ENCODE results near the gene TFR2.
"Not testable (repeated sequence)": the region's sequence is repeated elsewhere in the genome, so short reads cannot be mapped to it uniquely, and the experiment has no call there.

The TFR2 gene

GRCh38 chr7:100678291-100678984 is 37.1 kb upstream of the TFR2 start:
- DNase-seq: no peak

DNA sequence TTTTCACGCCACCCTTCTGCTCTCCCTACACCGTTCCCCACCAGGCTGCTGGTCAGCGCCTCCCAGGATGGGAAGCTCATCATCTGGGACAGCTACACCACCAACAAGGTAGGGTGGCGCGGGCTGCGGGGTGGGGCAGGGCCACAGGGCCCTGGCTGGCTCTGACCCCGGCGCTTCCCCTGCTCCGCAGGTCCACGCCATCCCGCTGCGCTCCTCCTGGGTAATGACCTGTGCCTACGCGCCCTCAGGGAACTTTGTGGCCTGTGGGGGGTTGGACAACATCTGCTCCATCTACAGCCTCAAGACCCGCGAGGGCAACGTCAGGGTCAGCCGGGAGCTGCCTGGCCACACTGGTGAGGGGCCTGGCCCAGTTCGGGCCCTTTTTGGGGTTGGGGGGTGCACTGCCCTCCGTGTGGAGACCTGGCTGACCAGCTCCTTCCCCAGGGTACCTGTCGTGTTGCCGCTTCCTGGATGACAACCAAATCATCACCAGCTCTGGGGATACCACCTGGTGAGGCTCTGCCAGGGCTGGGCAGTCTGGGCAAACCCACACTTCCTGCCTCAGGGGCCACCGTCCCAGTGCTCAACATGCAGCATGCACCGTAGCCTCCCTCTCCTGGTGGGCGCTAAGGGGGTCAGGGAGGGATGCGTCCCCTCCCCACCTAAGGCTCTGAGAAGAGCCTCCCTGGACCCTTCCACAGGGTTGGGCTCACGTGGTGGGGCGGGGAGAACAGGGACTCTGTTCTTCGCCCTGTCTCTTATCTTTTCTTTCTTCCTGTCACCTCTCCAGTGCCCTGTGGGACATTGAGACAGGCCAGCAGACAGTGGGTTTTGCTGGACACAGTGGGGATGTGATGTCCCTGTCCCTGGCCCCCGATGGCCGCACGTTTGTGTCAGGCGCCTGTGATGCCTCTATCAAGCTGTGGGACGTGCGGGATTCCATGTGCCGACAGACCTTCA is 36.2 kb upstream of the TFR2 start:
- DNase-seq: no peak

- no peak for DNase-seq
Observed at GRCh38 chr7:100676501-100677306, 35.4 kb upstream of the TFR2 start.

DNA sequence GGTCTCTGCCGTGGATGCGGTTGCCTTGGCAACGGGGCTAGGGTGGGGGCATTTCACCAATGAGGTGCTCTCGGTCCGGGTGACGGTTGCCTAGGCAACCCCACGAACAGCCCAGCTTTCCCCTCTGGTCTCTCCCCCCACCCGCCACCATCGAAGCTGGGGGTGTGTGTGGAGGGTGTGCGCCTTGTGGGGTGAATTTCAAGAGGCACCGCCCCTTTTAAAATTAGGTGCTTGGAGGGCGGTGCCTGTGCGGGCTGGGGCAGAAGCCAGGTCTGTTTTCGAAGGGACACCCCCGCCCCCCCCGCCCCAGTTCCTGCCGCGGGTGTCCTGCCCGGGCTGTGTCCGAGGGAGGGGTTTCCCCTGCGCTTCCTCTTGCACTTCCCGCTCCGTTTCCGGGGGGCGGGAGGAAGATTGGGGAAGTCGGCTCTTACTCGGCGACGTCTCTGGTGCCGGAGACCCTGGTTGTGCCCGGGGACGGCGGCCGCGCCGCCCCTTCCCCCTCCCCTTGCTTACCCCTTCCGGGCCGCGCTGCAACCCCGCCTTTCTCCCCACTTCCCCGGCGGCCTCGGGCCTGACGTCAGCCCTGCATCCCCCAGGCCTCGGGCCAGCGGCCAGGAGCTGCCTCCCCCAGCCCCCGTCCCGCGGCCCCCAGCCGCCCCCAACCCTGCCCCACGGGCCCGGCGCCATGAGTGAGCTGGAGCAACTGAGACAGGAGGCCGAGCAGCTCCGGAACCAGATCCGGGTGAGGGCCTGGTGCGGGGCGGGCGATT is 34.4 kb upstream of the TFR2 start:
- peak; percentile 87 to 93 (median 91) for DNase-seq

DNA sequence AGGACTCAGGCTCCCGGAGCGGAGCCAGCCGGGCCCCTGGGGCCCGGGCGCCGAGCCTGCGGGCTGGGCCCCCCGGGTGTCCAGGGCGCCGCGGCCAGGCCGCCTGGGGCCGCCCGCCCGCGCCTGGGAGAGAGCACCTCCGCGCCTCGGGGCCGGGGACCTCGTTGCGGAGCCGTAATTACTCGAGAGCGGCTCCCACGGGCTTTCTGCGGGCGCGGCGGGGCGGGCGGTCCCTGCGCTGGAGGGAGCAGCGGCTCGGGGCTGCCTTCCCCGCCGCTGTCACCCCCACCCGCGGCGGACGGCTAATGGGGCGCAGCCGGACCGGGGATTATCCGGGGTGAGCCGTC is 33.7 kb upstream of the TFR2 start:
- peak in 1 of 5 donors; percentile 43 for DNase-seq

GRCh38 chr7:100674411-100675104 is 33.2 kb upstream of the TFR2 start:
- peak in 1 of 5 donors; percentile 23 for DNase-seq

DNA sequence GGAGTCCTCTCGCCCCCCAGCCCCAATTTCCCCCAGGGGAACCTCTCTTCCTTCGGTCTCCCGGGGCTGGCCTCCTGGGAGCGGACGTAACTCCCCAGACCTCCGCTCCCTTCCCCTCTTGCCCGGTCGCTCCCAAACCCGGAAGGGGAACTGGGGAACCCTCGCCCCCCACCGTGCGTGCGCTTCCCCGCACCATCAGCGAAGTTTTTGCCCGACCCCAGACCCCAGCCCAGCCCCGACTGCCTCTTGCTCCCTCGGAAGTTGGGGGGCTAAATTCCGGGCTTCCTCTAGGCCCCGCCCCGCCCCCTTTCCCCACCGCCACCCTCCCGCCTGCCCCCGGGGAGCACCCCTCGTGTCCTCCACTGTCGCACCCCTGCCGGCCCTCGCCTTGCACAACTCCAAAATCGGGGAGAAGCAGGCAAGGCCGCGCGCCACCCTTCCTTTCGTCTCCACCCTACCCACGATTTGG is 32.6 kb upstream of the TFR2 start:
- peak in 2 of 5 donors; percentile 37 to 42 for DNase-seq

GRCh38 chr7:100673302-100673941 is 32.1 kb upstream of the TFR2 start, which contains the start of gene GNB2:
Gene GNB2, plus strand, starts transcription at chr7:100673740. Its CDS starts 2,526 bp downstream, at chr7:100676266.
- DNase-seq: peak; percentile 93 to 99 (median 95)

GRCh38 chr7:100671353-100672327 is 30.3 kb upstream of the TFR2 start:
- DNase-seq: no peak

- DNase-seq: no peak
Observed at GRCh38 chr7:100670074-100670473, 28.7 kb upstream of the TFR2 start.

GRCh38 chr7:100669106-100669505 is 27.8 kb upstream of the TFR2 start:
- DNase-seq: not testable (repeated sequence)

- no peak for DNase-seq
Observed at GRCh38 chr7:100668069-100668449, 26.7 kb upstream of the TFR2 start.

DNA sequence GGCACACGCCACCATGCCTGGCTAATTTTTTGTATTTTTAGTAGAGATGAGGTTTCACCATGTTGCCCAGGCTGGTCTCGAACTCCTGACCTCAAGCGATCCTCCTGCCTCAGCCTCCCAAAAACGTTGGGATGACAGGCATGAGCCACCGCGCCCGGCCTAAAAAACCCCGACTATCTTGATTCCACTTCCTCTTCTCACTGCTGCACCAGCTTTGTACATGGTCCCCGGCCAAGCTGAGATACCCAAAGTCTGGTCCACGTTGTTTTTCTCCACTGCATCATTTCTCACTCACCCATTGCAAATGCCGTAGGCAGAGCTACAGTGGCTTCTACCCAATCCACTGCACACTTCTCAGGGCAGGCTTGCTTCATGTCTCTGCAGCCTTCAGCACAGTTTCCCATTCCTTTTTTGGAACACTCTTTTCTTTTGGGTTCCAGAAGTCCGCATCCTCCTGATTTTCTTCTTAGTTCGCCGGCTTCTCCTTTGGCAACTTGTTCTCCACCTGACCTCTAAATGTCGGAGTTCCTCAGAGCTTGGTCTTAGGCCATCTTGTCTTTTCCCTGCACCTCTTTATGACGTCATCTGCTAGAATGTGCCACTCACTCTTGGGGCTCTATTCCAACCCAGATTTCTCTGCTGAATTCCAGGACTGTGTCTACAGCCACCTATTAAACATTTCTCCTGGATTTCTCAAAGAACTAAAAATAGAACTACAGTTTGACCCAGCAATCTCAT is 26.1 kb upstream of the TFR2 start:
- no peak for DNase-seq

- no peak for DNase-seq
Observed at GRCh38 chr7:100665168-100665726, 23.9 kb upstream of the TFR2 start.

DNA sequence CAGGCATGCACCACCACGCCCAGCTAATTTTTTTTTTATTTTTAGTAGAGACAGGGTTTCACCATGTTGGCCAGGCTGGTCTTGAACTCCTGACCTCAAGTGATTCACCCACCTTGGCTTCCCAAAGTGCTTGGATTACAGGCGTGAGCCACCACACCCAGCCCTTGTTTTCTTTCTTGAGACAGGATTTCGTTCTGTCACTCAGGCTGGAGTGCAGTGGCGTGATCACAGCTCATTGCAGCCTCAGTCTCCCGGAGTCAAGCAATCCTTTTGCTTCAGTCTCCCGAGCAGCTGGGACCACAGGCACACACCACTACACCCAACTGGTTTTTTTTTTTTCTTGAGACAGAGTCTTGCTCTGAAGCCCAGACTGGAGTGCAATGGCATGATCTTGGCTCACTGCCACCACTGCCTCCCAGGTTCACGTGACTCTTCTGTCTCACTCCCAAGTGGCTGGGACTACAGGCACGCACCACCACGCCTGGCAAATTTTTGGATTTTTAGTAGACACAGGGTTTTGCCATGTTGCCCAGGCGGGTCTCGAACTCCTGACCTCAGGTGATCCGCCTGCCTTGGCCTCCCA is 20.9 kb upstream of the TFR2 start:
- not testable (repeated sequence) for DNase-seq

DNA sequence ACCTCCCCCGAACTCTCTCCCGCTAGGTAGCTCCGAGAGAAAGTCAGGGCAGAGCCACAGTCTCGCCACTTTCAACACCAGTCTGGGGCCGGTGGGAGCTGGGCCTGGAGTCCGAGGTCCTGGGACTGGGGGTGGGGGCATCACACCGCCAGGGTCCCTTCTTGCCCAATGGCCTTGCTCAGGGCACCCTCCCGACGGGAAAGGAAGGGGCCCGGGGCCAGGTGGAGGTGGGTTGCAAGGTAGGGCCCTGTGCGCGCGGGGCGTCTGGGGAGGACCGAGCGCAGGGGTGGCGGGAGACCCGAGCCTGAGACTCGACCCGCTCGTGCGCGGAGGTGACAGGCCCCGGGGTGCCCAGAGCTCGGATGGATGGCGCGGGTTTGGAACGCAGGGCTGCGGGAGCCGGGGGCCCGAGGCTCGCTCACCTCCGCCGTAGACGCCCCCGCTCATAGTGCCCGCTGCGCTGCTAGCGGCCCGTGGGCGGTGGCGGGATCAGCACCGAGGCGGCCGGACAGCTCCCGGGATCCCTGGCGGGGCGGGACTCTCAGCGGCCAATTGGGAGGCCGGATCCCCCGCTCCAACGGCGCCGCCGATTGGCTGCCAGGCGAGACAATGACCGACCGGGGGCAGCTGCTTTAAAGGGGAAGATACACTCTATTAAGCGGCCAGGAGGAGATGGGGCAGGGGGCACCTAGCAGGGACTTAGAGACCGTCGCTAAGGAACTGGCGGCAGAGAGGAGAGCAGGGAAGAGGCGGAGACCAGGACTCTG is 14.7 kb upstream of the TFR2 start, which contains the start of gene ACTL6B:
TSS of gene ACTL6B (minus strand) at position 541 of the 767 bp plus-strand sequence. CDS start at position 447, 94 bp downstream.
- DNase-seq: peak in 3 of 5 donors; percentile 39 to 45 (median 42)
